ENCODE results near the gene NOTO. TPM values are rescaled to one million over a fixed set of nuclear protein-coding genes. Genes with fewer than 3 reads are reported as not detected.

Gene NOTO
- total RNA-seq, 2 experiments from 2014 or later: not detected

Other genes starting within 250 kb of the NOTO start
- gene SFXN5, start 130.9 kb upstream of the NOTO start, total RNA-seq: 1 to 10 TPM; 5.3 to 6.8 TPM
- gene RAB11FIP5, start 89.6 kb upstream of the NOTO start, total RNA-seq: 1 to 10 TPM; 7.3 to 7.4 TPM
- gene SMYD5, start 11.7 kb downstream of the NOTO start, total RNA-seq: 10 to 100 TPM; 37.4 to 39.0 TPM
- 10 to 100 TPM; 10.1 to 10.2 TPM for gene PRADC1, start 30.7 kb downstream of the NOTO start, total RNA-seq
- gene CCT7, start 31.7 kb downstream of the NOTO start, total RNA-seq: 100 to 1,000 TPM; 654 to 705 TPM
- 10 to 100 TPM; 11.0 to 11.8 TPM for gene FBXO41, start 81.9 kb downstream of the NOTO start, total RNA-seq
- gene EGR4, start 91.0 kb downstream of the NOTO start, total RNA-seq: under 1 TPM; 0.07 to 0.12 TPM
- gene ALMS1, start 183.3 kb downstream of the NOTO start, total RNA-seq: 10 to 100 TPM; 15.4 to 15.8 TPM

All from activated naive CD4-positive, alpha-beta T cell treated with anti-CD3 and anti-CD28 coated beads for 36 hours (primary cell).